HG03469 (cell line): ENCODE measurements around the gene C11orf24.

Experiments
- ATAC-seq: cut with Tn5 transposase; IDR thresholded peaks from one replicate; pipeline ENCODE4 v1.9.1; 2021; ENCODE audit warnings: mild to moderate bottlenecking, moderate library complexity, moderate number of reproducible peaks; ENCODE audit not compliant: unreplicated experiment

C11orf24 gene

DNA sequence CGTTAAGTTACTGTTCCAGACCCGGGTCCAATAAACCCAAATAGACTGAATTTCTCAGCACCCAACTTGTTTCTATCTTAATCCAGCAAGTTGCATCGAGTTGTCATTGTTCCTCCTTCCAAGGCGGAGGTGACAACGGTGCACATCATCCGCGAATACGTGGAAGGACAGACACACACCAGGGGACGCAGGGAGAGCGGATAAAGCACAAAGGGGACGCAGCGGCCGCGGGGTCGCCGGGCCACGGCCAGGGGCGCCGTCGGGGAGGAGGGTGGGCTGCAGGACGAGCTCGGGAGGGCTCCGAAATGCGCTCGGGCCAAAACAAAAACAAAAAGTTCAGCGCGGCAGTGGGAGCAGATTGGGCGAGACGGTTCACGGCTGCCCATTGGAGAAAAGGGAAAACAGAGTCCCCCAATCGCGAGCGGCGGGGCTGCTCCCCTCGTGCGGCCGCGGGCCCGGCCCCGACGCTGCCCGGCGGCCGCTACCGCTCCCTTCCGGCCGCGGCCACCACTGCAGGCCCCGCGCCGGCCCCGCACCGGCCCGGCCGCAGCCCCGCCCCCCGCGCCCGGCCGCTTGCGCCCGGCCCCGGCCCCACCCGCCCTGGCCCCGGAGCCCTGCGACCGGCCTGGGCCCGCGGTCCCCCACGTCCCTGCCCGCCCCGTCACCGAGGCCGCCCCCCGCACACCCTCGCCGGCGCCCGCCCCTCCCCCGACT lies 59.2 kb downstream of the C11orf24 start:
- no peak for ATAC-seq

DNA sequence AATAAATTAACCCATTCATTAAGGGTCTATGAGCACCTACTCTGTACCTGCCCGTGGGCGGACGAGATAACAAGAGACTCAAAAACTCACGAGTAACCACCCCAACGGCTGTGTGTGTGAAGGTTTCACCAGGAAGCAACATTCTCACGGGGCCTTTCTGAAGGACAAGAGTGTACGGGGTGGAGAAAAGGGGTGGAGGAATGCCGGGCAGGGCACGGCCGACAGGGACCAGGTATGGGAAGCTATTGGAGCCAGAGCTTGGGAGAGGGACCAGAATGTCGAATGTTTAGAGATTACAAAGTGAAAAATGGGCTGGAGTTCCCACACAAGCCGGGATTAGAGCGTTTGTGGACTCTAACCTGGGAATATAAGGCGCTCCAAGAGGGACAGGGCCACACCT lies 60.2 kb downstream of the C11orf24 start:
- no peak for ATAC-seq
